HL-60 (cell line): ENCODE data around the gene HBA1.
"Not testable (repeated sequence)": the region's sequence is repeated elsewhere in the genome, so short reads cannot be mapped to it uniquely, and the experiment has no call there.

ENCODE experiments used
- DNase-seq, 2 experiments: peaks; one replicate each; pipeline ENCODE4 v3.0.0-alpha.2; 2010 to 2020; ENCODE audit warnings: low read depth in 1 of 2, low spot score in 1 of 2
- H3K27ac ChIP-seq: fragments of 250-450 bp; sonication (Bioruptor Pico); replicated peaks from 2 replicates; pipeline ENCODE4 v1.5.1; 2020; ENCODE audit warnings: mild to moderate bottlenecking, moderate library complexity
- H3K27me3 ChIP-seq: fragments of 250-450 bp; sonication (Bioruptor Pico); 2 replicates; pipeline ENCODE4 v1.5.1; 2021; ENCODE audit warnings: mild to moderate bottlenecking, moderate library complexity; ENCODE audit not compliant: insufficient read depth, poor library complexity, severe bottlenecking
- H3K4me3 ChIP-seq: replicated peaks from 2 replicates; pipeline ENCODE4 v1.5.1; 2011; ENCODE audit warnings: mild to moderate bottlenecking, control low read depth, low read length; ENCODE audit not compliant: insufficient read depth
- CTCF ChIP-seq: IDR thresholded peaks from one replicate; pipeline ENCODE4 v1.5.1; 2011; ENCODE audit warnings: low read length, control low read depth, inconsistent platforms; ENCODE audit not compliant: insufficient read depth
- GABPA ChIP-seq: IDR thresholded peaks from 2 replicates; pipeline ENCODE4 v1.6.1; 2012; ENCODE audit warnings: low read depth
- POLR2AphosphoS5 ChIP-seq: IDR thresholded peaks from 2 replicates; pipeline ENCODE4 v1.6.1; 2012; ENCODE audit warnings: low read depth
- SPI1 ChIP-seq: IDR thresholded peaks from 2 replicates; pipeline ENCODE4 v1.6.1; 2012; ENCODE audit warnings: low read depth, mild to moderate bottlenecking, borderline replicate concordance
- TF ChIP-seq, protein P1 (sequence below): IDR thresholded peaks from 2 replicates; pipeline ENCODE4 v1.6.1; 2012; ENCODE audit warnings: low read depth; ENCODE audit not compliant: insufficient replicate concordance

The HBA1 gene

GRCh38 chr16:194516-194915, 18.0 kb downstream of the HBA1 start:
- Histone ChIP-seq H3K27me3 (no peaks in the 10 kb centered on the region), H3K27ac (no peak overlapping the region), H3K4me3 (no peak overlapping the region)
- no peak for DNase-seq
- TF ChIP-seq POLR2AphosphoS5 (no peak), GABPA (no peak), SPI1 (no peak), CTCF (no peak)
- TF ChIP-seq, protein P1, sequence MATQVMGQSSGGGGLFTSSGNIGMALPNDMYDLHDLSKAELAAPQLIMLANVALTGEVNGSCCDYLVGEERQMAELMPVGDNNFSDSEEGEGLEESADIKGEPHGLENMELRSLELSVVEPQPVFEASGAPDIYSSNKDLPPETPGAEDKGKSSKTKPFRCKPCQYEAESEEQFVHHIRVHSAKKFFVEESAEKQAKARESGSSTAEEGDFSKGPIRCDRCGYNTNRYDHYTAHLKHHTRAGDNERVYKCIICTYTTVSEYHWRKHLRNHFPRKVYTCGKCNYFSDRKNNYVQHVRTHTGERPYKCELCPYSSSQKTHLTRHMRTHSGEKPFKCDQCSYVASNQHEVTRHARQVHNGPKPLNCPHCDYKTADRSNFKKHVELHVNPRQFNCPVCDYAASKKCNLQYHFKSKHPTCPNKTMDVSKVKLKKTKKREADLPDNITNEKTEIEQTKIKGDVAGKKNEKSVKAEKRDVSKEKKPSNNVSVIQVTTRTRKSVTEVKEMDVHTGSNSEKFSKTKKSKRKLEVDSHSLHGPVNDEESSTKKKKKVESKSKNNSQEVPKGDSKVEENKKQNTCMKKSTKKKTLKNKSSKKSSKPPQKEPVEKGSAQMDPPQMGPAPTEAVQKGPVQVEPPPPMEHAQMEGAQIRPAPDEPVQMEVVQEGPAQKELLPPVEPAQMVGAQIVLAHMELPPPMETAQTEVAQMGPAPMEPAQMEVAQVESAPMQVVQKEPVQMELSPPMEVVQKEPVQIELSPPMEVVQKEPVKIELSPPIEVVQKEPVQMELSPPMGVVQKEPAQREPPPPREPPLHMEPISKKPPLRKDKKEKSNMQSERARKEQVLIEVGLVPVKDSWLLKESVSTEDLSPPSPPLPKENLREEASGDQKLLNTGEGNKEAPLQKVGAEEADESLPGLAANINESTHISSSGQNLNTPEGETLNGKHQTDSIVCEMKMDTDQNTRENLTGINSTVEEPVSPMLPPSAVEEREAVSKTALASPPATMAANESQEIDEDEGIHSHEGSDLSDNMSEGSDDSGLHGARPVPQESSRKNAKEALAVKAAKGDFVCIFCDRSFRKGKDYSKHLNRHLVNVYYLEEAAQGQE, result no peak

GRCh38 chr16:200388-200787, 23.9 kb downstream of the HBA1 start:
- no peak for DNase-seq

DNA sequence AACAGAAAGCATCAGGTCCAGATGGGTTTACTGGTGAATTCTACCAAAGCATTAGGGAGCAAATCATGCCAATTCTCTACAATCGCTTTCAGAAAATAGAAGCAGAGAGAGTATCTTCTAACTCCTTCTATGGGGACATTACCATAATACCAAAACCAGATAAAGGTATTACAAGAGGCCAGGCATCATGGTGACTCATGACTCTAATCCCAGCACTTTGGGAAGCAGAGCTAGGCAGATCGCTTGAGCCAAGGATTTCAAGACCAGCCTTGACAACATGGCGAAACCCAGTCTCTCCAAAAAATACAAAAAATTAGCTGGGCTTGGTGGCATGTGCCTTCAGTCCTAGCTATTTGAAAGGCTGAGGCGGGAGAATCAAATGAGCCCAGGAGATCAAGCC, 26.8 kb downstream of the HBA1 start:
- no peaks in the 10 kb centered on the region for H3K27me3 ChIP-seq
- no peak overlapping the region for H3K4me3 ChIP-seq
- DNase-seq, result no peak
- H3K27ac ChIP-seq, result no peak overlapping the region
- TF ChIP-seq SPI1 (no peak), CTCF (no peak), GABPA (no peak), POLR2AphosphoS5 (no peak)
- TF ChIP-seq, protein P1, result no peak

More at GRCh38 chr16:200388-200787, 23.9 kb downstream of the HBA1 start:
- Histone ChIP-seq H3K27ac (no peak overlapping the region), H3K4me3 (no peak overlapping the region), H3K27me3 (no peaks in the 10 kb centered on the region)
- TF ChIP-seq GABPA (no peak), CTCF (no peak), SPI1 (no peak), POLR2AphosphoS5 (no peak)
- TF ChIP-seq, protein P1, result no peak

DNA sequence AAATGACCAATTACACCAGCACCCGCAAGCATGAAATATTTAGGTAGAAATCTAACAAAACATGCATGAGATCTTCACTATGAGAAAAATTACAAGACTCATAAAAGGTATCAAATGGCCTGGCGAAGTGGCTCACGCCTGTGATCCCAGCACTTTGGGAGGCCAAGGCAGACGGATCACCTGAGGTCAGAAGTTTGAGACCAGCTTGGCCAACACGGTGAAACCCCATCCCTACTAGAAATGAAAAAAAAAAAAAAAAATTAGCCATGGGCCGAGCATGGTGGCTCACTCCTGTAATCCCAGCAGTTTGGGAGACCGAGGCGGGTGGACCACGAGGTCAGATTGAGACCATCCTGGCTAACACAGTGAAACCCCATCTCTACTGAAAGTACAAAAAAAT, 27.6 kb downstream of the HBA1 start:
- DNase-seq, H3K27ac ChIP-seq, H3K27me3 ChIP-seq, H3K4me3 ChIP-seq: not testable (repeated sequence)

DNA sequence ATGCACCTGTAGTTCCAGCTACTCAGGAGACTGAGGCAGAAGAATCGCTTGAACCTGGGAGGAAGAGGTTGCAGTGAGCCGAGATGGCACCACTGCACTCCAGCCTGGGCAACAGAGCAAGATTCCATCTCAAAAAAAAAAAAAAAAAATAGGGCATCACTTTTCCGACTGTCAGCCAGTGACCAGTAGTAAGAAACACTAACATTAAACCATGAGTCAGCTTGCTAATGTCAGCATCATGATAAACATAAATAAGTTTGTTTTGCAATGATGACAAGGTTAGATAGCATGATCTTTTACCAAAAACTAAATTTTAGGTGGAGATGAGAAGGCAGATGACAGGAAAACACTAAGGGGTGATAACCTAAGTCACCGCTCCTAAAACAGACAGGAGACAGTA, 32.9 kb downstream of the HBA1 start:
- H3K27me3 ChIP-seq, H3K4me3 ChIP-seq, DNase-seq, H3K27ac ChIP-seq: not testable (repeated sequence)

GRCh38 chr16:211631-212180, 35.2 kb downstream of the HBA1 start:
- H3K4me3 ChIP-seq, H3K27ac ChIP-seq, DNase-seq, H3K27me3 ChIP-seq: not testable (repeated sequence)
